Naive B cell (primary cell): Measurements from ENCODE around the gene TNFAIP1. TPM values are rescaled to one million over a fixed set of nuclear protein-coding genes. Genes with fewer than 3 reads are reported as not detected.

Source experiments
- ATAC-seq, 2 donors: fragments of 150-1000 bp; cut with Tn5 transposase; 2 replicates each; pipeline ENCODE4 v1.10.0; 2021; ENCODE audit warnings: low read depth in 2 of 2, mild to moderate bottlenecking in 2 of 2, moderate library complexity in 2 of 2
- DNase-seq: peaks from one replicate; pipeline ENCODE4 v3.0.0; 2022
- H3K27ac Mint-ChIP-seq, 6 donors: one replicate each; pipeline ENCODE4 v1.8.0; 2020 to 2022; ENCODE audit warnings: mild to moderate bottlenecking in 6 of 6, mixed read lengths in 6 of 6, moderate library complexity in 5 of 6, inconsistent platforms in 2 of 6
- H3K27me3 Mint-ChIP-seq, 3 donors: one replicate each; pipeline ENCODE4 v1.8.0; 2021 to 2022; ENCODE audit warnings: mixed read lengths in 3 of 3, mild to moderate bottlenecking in 1 of 3
- H3K36me3 Mint-ChIP-seq, 2 donors: one replicate each; pipeline ENCODE4 v1.8.0; 2020 to 2022; ENCODE audit warnings: mixed read lengths in 2 of 2, inconsistent platforms in 1 of 2, mild to moderate bottlenecking in 1 of 2
- H3K4me1 Mint-ChIP-seq, 3 donors: one replicate each; pipeline ENCODE4 v1.8.0; 2020 to 2022; ENCODE audit warnings: mixed read lengths in 3 of 3, inconsistent platforms in 1 of 3, mild to moderate bottlenecking in 1 of 3, moderate library complexity in 1 of 3
- H3K4me3 Mint-ChIP-seq, 8 donors: one replicate each; pipeline ENCODE4 v1.8.0; 2020 to 2022; ENCODE audit warnings: mild to moderate bottlenecking in 8 of 8, mixed read lengths in 8 of 8, moderate library complexity in 8 of 8, inconsistent platforms in 2 of 8
- H3K9me3 Mint-ChIP-seq, 7 donors: one replicate each; pipeline ENCODE4 v1.8.0; 2020 to 2022; ENCODE audit warnings: mixed read lengths in 7 of 7, mild to moderate bottlenecking in 5 of 7, inconsistent platforms in 2 of 7, moderate library complexity in 1 of 7
- polyA plus RNA-seq, 6 donors: library from polyadenylated mRNA; unstranded; fragments of 300-500 nt; fragmentation: Illumina TruSeq; gene quantifications; one replicate each; pipeline ENCODE4 v1.2.3, GENCODE V29; 2021; ENCODE audit warnings: low read depth in 6 of 6

TNFAIP1 gene
- polyA plus RNA-seq, 6 donors from 2014 or later: 4.0 to 11.5 (median 9.4) TPM

GRCh38 chr17:28342313-28342712 is 6.8 kb downstream of the TNFAIP1 start:
- DNase-seq (no peak), ATAC-seq (no peak)
- no peaks in the 10 kb centered on the region for H3K9me3 Mint-ChIP-seq
- H3K4me3 Mint-ChIP-seq: no peak overlapping the region
- no peaks in the 10 kb centered on the region for H3K36me3 Mint-ChIP-seq
- H3K27me3 Mint-ChIP-seq: no peaks in the 10 kb centered on the region
- H3K4me1 Mint-ChIP-seq: peaks cover 10 to 15% (median 14%) of the 10 kb centered on the region in 3 donors
- peak overlapping the region in 2 of 6 donors; percentile 47 to 76 for H3K27ac Mint-ChIP-seq

- peak overlapping the region in 1 of 8 donors; percentile 42 for H3K4me3 Mint-ChIP-seq
- no peaks in the 10 kb centered on the region for H3K27me3 Mint-ChIP-seq
- ATAC-seq: no peak
- H3K36me3 Mint-ChIP-seq: no peaks in the 10 kb centered on the region
- peaks cover under 1 to 6% (median 2%) of the 10 kb centered on the region in 3 donors for H3K4me1 Mint-ChIP-seq
- no peak for DNase-seq
- no peak overlapping the region for H3K27ac Mint-ChIP-seq
- no peaks in the 10 kb centered on the region for H3K9me3 Mint-ChIP-seq
These were observed 8.0 kb downstream of the TNFAIP1 start for GRCh38 chr17:28343491-28343932.

GRCh38 chr17:28344011-28344410 is 8.4 kb downstream of the TNFAIP1 start:
- DNase-seq: no peak
- no peak for ATAC-seq
- Mint-ChIP-seq H3K27ac (peak overlapping the region in 1 of 6 donors; percentile 50), H3K4me1 (peaks cover 0 to 4% (median 0%) of the 10 kb centered on the region in 3 donors), H3K9me3 (no peaks in the 10 kb centered on the region), H3K36me3 (no peaks in the 10 kb centered on the region), H3K4me3 (no peak overlapping the region), H3K27me3 (no peaks in the 10 kb centered on the region)

- peaks cover 0 to under 1% (median 0%) of the 10 kb centered on the region in 3 donors for H3K4me1 Mint-ChIP-seq
- H3K9me3 Mint-ChIP-seq: no peaks in the 10 kb centered on the region
- ATAC-seq (no peak), DNase-seq (no peak)
- H3K27ac Mint-ChIP-seq: peak overlapping the region in 1 of 6 donors; percentile 50
- no peaks in the 10 kb centered on the region for H3K27me3 Mint-ChIP-seq
- no peak overlapping the region for H3K4me3 Mint-ChIP-seq
- H3K36me3 Mint-ChIP-seq: no peaks in the 10 kb centered on the region
These were observed 8.9 kb downstream of the TNFAIP1 start for GRCh38 chr17:28344435-28344901.

DNA sequence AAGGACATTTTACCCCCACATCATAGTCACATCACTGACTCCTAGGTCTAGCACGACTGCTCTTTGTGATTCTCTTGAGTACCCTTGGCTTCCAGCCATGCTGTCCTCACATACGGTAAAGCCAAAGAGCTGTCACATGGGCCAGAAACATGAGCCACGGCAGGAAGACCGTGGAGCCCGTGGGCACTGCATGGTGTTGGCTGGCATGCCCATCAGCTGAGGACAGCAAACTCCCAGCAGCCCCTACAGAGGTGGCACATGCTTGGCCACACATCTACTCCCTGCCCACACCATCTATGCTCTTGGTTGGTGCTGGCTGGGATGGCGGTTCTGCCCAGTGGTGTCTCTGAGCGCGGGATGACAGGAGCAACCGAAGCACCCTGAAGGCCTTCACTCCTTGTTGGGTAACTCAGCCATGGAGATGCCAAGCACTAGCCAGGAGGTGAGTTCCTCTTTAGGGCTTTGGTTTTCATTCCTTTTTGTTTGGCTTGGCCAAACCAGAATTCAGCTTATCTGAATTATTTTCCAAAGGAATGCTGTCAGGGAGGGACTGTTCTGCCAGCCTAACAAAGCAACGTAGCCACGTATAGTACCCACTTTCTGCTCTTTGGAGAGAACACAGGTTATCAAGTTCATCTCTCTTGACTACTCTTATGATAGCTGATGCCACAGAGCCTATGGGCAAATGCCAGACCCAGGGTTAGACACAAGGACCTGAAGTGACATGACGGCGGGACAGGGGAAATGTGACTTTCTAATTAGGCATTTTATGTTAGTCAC is 10.0 kb downstream of the TNFAIP1 start:
- Mint-ChIP-seq H3K27me3 (no peaks in the 10 kb centered on the region), H3K4me1 (peaks cover 0 to 2% (median 0%) of the 10 kb centered on the region in 3 donors), H3K36me3 (peaks cover 0 to 4% of the 10 kb centered on the region in 2 donors), H3K9me3 (no peaks in the 10 kb centered on the region), H3K4me3 (no peak overlapping the region), H3K27ac (peak overlapping the region in 1 of 6 donors; percentile 47)
- no peak for DNase-seq
- no peak for ATAC-seq

- Mint-ChIP-seq H3K36me3 (peaks cover 0 to 4% of the 10 kb centered on the region in 2 donors), H3K4me3 (no peak overlapping the region), H3K4me1 (peaks cover 0 to 4% (median 2%) of the 10 kb centered on the region in 3 donors), H3K27ac (peak overlapping the region in 2 of 6 donors; percentile 9 to 20), H3K9me3 (no peaks in the 10 kb centered on the region), H3K27me3 (no peaks in the 10 kb centered on the region)
- DNase-seq (no peak), ATAC-seq (no peak)
These were observed 10.6 kb downstream of the TNFAIP1 start for GRCh38 chr17:28346199-28346580.

DNA sequence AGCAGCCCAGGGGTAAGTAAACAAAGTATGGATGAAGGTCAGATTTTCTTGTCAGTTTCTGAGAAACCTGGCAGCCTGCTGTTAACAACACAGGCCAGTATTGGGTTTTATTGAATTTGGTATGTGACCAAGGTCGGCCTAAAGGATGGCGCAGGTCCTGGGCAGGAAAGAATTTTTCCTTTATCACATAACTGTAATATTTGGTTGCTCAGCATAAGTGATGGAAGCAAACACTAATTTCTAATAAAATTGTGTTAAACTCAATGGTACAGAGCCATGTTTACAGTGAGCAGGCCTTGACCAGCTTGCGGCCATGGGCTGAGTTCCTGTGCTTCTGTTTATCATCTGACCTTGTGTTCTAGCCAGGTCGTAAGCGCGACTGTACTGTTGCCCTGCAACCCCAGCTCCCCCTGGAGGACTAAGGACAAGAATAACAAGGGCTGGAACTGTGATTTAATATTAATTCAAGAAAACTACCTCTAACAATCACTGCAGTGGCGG is 11.2 kb downstream of the TNFAIP1 start:
- DNase-seq: no peak
- H3K4me1 Mint-ChIP-seq: peaks cover 0 to 4% (median 2%) of the 10 kb centered on the region in 3 donors
- ATAC-seq: no peak
- peaks cover 0 to 4% of the 10 kb centered on the region in 2 donors for H3K36me3 Mint-ChIP-seq
- H3K9me3 Mint-ChIP-seq: no peaks in the 10 kb centered on the region
- H3K27me3 Mint-ChIP-seq: no peaks in the 10 kb centered on the region
- peak overlapping the region in 1 of 6 donors; percentile 9 for H3K27ac Mint-ChIP-seq
- H3K4me3 Mint-ChIP-seq: no peak overlapping the region

DNA sequence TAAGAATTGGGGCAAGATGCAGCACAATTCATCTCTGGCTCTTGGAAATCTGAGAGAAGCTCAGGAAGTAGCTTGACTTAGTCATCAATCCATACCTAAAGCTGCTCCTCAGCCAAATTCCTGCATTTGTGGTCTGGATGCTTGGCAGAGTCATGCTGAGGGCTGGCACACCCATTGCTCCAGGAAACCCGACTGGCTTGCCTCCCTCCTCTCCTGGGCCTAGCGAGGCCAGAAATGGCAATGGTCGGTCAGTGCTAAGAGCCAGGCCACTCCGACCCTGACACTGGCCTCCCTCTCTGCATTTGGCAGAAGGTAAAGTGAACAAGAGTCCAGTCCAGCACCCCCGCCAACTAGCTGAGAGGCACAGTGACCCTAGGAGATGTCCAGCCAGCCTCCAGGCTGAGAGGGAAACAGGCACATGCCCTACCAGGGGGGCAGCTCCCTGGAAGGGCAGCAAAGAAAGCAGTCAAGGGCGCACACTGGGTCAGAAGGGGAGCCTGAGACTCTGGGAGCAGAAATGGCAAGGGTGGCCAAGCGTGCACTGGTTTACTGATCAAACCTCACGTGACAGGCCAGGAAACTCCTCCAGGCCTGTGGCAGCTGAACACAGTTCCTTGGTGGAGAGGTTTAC is 11.8 kb downstream of the TNFAIP1 start:
- DNase-seq: no peak
- Mint-ChIP-seq H3K36me3 (peaks cover 0 to 4% of the 10 kb centered on the region in 2 donors), H3K4me3 (no peak overlapping the region), H3K27ac (peak overlapping the region in 1 of 6 donors; percentile 9), H3K27me3 (no peaks in the 10 kb centered on the region), H3K4me1 (peaks cover 0 to 4% (median 2%) of the 10 kb centered on the region in 3 donors), H3K9me3 (no peaks in the 10 kb centered on the region)
- no peak for ATAC-seq

GRCh38 chr17:28348979-28349378 is 13.4 kb downstream of the TNFAIP1 start:
- H3K36me3 Mint-ChIP-seq: peaks cover 0 to 4% of the 10 kb centered on the region in 2 donors
- ATAC-seq (no peak), DNase-seq (no peak)
- no peaks in the 10 kb centered on the region for H3K9me3 Mint-ChIP-seq
- H3K27ac Mint-ChIP-seq: peak overlapping the region in 1 of 6 donors; percentile 3
- peaks cover 0 to 4% (median 2%) of the 10 kb centered on the region in 3 donors for H3K4me1 Mint-ChIP-seq
- H3K4me3 Mint-ChIP-seq: no peak overlapping the region
- no peaks in the 10 kb centered on the region for H3K27me3 Mint-ChIP-seq

DNA sequence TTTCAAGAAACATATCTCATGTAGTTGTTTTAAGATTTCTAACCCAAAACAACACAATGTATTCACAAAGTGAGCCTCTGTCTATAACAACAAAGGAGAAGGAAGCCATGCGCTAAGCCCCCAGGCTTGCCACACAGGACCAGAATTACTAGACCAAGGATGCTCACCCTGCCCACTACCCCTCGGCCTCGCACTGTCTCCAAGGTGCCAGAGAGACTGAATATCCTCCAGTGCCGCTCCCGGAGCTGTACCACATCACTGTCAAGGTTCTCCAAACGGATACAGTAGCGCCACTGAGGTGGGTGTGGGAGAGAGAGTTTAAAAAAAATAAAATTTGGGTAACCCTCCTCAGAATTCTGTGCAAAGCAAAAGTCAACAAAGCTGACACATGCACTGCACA is 14.7 kb downstream of the TNFAIP1 start:
- DNase-seq (no peak), ATAC-seq (no peak)
- no peak overlapping the region for H3K4me3 Mint-ChIP-seq
- H3K9me3 Mint-ChIP-seq: no peaks in the 10 kb centered on the region
- H3K36me3 Mint-ChIP-seq: peaks cover 0 to 4% of the 10 kb centered on the region in 2 donors
- no peaks in the 10 kb centered on the region for H3K27me3 Mint-ChIP-seq
- no peak overlapping the region for H3K27ac Mint-ChIP-seq
- H3K4me1 Mint-ChIP-seq: peaks cover 2 to 5% (median 4%) of the 10 kb centered on the region in 3 donors

DNA sequence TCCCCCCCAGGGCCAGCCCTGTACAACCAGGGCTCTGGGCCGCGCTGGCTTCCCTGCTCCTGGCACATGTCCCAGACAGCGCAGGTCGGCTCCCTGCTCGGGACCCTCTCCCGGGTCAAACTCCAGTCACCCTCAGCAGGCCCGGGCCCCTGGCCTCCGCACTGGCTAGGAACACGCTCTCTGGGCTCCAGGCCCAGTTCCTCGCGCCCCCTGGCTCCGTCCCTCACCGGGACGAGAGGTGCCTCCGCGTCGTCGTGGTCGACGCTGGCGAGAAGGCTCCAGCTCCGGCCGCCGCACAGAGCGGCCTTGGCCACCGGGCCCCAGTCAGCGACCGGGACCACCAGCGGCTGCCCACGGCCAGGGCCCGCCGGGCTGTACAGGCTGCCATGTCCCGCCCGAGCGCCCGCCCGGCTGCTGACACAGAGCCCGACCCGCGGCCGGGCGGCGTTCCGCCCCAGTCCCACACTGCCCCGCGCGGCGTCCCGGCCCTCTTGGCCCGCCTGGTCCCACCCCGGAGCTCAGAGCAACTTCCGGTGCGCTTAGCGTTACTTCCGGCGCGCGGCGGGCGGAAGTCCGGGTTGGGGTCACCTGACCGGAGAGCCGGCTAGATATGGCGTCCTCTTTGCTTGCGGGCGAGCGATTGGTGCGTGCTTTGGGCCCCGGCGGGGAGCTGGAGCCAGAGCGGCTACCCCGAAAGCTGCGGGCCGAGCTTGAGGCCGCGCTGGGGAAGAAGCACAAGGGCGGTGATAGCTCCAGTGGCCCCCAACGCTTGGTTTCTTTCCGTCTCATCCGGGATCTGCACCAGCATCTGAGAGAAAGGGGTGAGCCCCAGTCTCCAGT is 21.7 kb downstream of the TNFAIP1 start, which contains the start of gene POLDIP2:
POLDIP2 (minus strand) TSS at position 467 of the 840 bp plus-strand sequence; CDS start at position 388, 79 bp downstream.
- DNase-seq (peak; percentile 97), ATAC-seq (peak; percentile 97 to 98)
- Mint-ChIP-seq H3K27me3 (no peaks in the 10 kb centered on the region), H3K27ac (peak within 1 kb of the TSS; percentile 91 to 99 (median 94)), H3K36me3 (no peaks in the 10 kb centered on the region), H3K4me1 (peaks cover 19 to 28% (median 21%) of the 10 kb centered on the region in 3 donors), H3K4me3 (peak within 1 kb of the TSS; percentile 94 to 100 (median 95)), H3K9me3 (no peaks in the 10 kb centered on the region)

GRCh38 chr17:28357901-28358197 is 22.3 kb downstream of the TNFAIP1 start:
- Mint-ChIP-seq H3K4me1 (peaks cover 19 to 28% (median 21%) of the 10 kb centered on the region in 3 donors), H3K4me3 (peak overlapping the region; percentile 94 to 100 (median 95)), H3K27me3 (no peaks in the 10 kb centered on the region), H3K36me3 (no peaks in the 10 kb centered on the region), H3K27ac (peak overlapping the region; percentile 91 to 99 (median 94)), H3K9me3 (no peaks in the 10 kb centered on the region)
- ATAC-seq: no peak
- DNase-seq: no peak

- H3K4me3 Mint-ChIP-seq: peak overlapping the region in 1 of 8 donors; percentile 43
- no peak overlapping the region for H3K27ac Mint-ChIP-seq
- H3K27me3 Mint-ChIP-seq: no peaks in the 10 kb centered on the region
- H3K36me3 Mint-ChIP-seq: no peaks in the 10 kb centered on the region
- H3K4me1 Mint-ChIP-seq: peaks cover 2 to 3% (median 2%) of the 10 kb centered on the region in 3 donors
- H3K9me3 Mint-ChIP-seq: no peaks in the 10 kb centered on the region
- no peak for DNase-seq
- ATAC-seq: no peak
These were observed 27.6 kb downstream of the TNFAIP1 start for GRCh38 chr17:28363186-28363585.
